ENCODE results near the gene CRELD1. TPM values are rescaled to one million over a fixed set of nuclear protein-coding genes. Genes with fewer than 3 reads are reported as not detected.

Gene CRELD1
- polyA plus RNA-seq, 4 donors: 16.2 to 53.7 (median 32.1) TPM

DNA sequence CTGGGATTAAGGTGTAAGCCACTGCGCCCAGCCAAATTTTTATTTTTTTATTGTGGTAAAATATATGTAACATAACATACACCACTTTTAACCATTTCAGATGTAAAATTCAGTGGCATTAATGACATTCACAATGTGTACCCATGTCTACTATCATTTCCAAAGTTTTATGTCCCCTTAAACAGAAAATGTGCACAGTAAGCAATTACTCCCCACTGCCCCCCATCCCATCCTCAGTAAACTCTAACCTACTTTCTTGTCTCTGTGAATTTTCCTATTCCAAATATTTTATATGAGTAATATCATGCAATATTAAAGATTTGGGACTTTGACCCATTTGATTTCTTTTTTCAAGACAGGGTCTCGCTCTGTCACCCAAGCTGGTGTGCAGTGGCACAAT, 33.2 kb downstream of the CRELD1 start:
- Histone ChIP-seq H3K4me3 (ENCODE audit: low read depth in 1 of 3, low read length in 3 of 3) (no peak overlapping the region), H3K9me3 (ENCODE audit: control insufficient read depth in 2 of 2, insufficient read depth in 1 of 2, low read depth in 1 of 2, low read length in 1 of 2) (no peaks in the 10 kb centered on the region), H3K36me3 (ENCODE audit: control insufficient read depth in 3 of 3, insufficient read depth in 2 of 3, low read depth in 1 of 3, low read length in 3 of 3) (peaks cover 10 to 33% (median 20%) of the 10 kb centered on the region in 3 donors), H3K27me3 (ENCODE audit: control insufficient read depth in 3 of 3, insufficient read depth in 3 of 3, low read length in 3 of 3) (no peaks in the 10 kb centered on the region), H3K4me1 (ENCODE audit: control insufficient read depth in 3 of 3, insufficient read depth in 2 of 3, low read depth in 1 of 3, low read length in 2 of 3) (no peaks in the 10 kb centered on the region), H3K27ac (ENCODE audit: low read depth in 1 of 3, low read length in 2 of 3) (no peak overlapping the region)
- FAIRE-seq: no peak
- 95 to 100% (median 97%) methylated on average over 2 of the region's 2 CpGs for WGBS, 3 donors
- no peak for DNase-seq

DNA sequence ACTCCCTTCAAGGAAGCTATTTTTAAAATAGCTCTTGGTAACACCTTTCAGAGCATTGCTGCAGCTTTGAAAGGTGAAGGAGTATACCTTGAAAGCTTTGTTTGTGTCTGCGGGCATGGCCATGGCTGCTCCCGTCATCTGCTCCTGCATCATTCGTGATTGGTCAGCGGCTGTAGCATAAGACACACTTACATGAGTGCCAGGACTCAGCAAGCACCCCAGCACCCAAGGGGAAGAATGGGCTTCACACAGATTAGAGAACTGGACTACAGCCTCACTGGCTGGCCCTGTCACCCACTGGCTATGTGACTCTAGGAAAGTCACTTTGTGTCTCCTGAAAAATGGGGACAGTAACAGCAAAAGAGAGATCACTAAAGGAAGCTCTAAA, 36.0 kb downstream of the CRELD1 start:
- Histone ChIP-seq H3K27me3 (ENCODE audit: control insufficient read depth in 3 of 3, insufficient read depth in 3 of 3, low read length in 3 of 3) (no peaks in the 10 kb centered on the region), H3K4me3 (ENCODE audit: low read depth in 1 of 3, low read length in 3 of 3) (no peak overlapping the region), H3K4me1 (ENCODE audit: control insufficient read depth in 3 of 3, insufficient read depth in 2 of 3, low read depth in 1 of 3, low read length in 2 of 3) (no peaks in the 10 kb centered on the region), H3K27ac (ENCODE audit: low read depth in 1 of 3, low read length in 2 of 3) (no peak overlapping the region), H3K36me3 (ENCODE audit: control insufficient read depth in 3 of 3, insufficient read depth in 2 of 3, low read depth in 1 of 3, low read length in 3 of 3) (peaks cover 14 to 38% (median 16%) of the 10 kb centered on the region in 3 donors), H3K9me3 (ENCODE audit: control insufficient read depth in 2 of 2, insufficient read depth in 1 of 2, low read depth in 1 of 2, low read length in 1 of 2) (no peaks in the 10 kb centered on the region)
- WGBS, 3 donors: 97 to 100% (median 99%) methylated on average over 4 of the region's 4 CpGs
- FAIRE-seq: no peak
- DNase-seq: no peak

DNA sequence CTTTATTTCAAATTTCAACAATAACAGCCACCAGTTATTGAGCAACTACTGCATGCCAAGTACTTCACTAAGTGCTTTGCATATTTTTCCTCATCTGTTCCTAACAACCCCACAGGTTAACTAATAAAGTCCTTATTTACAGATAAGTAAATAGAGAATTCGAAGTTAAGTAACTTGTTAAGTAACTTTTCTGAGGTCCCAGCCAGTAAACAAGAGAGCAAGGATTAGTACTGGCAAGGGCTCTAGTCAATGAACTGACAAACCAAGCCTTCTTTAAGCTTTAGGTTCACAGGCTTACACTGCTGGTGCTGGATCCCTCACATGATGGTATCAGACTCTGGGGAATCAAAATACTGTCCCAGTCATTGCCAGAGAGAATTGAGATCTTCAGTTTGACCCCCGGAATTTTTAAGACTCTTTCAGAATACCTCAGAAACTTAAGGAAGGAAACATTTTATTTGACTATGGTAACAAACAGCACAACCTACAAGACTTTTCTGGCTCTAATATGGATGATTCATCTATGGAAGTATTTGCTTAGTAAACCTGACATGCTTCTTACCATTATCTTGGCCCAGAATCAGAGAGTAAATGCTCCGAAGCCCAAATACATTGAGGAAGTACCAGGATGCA, 36.5 kb downstream of the CRELD1 start:
- DNase-seq (no peak), FAIRE-seq (no peak)
- no peak overlapping the region for H3K4me3 ChIP-seq (ENCODE audit: low read depth in 1 of 3, low read length in 3 of 3)
- H3K27ac ChIP-seq (ENCODE audit: low read depth in 1 of 3, low read length in 2 of 3): no peak overlapping the region
- H3K36me3 ChIP-seq (ENCODE audit: control insufficient read depth in 3 of 3, insufficient read depth in 2 of 3, low read depth in 1 of 3, low read length in 3 of 3): peaks cover 14 to 41% (median 16%) of the 10 kb centered on the region in 3 donors
- 71 to 94% (median 90%) methylated on average over 3 of the region's 3 CpGs for WGBS, 3 donors
- no peaks in the 10 kb centered on the region for H3K27me3 ChIP-seq (ENCODE audit: control insufficient read depth in 3 of 3, insufficient read depth in 3 of 3, low read length in 3 of 3)
- no peaks in the 10 kb centered on the region for H3K4me1 ChIP-seq (ENCODE audit: control insufficient read depth in 3 of 3, insufficient read depth in 2 of 3, low read depth in 1 of 3, low read length in 2 of 3)
- no peaks in the 10 kb centered on the region for H3K9me3 ChIP-seq (ENCODE audit: control insufficient read depth in 2 of 2, insufficient read depth in 1 of 2, low read depth in 1 of 2, low read length in 1 of 2)

GRCh38 chr3:9976721-9977709, 43.4 kb downstream of the CRELD1 start:
- FAIRE-seq (no peak), DNase-seq (peak; percentile 9 to 33)
- 57 to 67% (median 65%) methylated on average over 7 of the region's 7 CpGs for WGBS, 3 donors

GRCh38 chr3:9978710-9979305, 45.2 kb downstream of the CRELD1 start:
- Histone ChIP-seq H3K36me3 (ENCODE audit: control insufficient read depth in 3 of 3, insufficient read depth in 2 of 3, low read depth in 1 of 3, low read length in 3 of 3) (peaks cover 0 to 39% (median 8%) of the 10 kb centered on the region in 3 donors), H3K27me3 (ENCODE audit: control insufficient read depth in 3 of 3, insufficient read depth in 3 of 3, low read length in 3 of 3) (no peaks in the 10 kb centered on the region), H3K4me1 (ENCODE audit: control insufficient read depth in 3 of 3, insufficient read depth in 2 of 3, low read depth in 1 of 3, low read length in 2 of 3) (no peaks in the 10 kb centered on the region), H3K4me3 (ENCODE audit: low read depth in 1 of 3, low read length in 3 of 3) (no peak overlapping the region), H3K9me3 (ENCODE audit: control insufficient read depth in 2 of 2, insufficient read depth in 1 of 2, low read depth in 1 of 2, low read length in 1 of 2) (no peaks in the 10 kb centered on the region), H3K27ac (ENCODE audit: low read depth in 1 of 3, low read length in 2 of 3) (no peak overlapping the region)
- FAIRE-seq (no peak), DNase-seq (no peak)
- 84 to 88% (median 86%) methylated on average over 8 of the region's 8 CpGs for WGBS, 3 donors

More at GRCh38 chr3:9976721-9977709, 43.4 kb downstream of the CRELD1 start:
- H3K4me3 ChIP-seq (ENCODE audit: low read depth in 1 of 3, low read length in 3 of 3): no peak overlapping the region
- no peaks in the 10 kb centered on the region for H3K27me3 ChIP-seq (ENCODE audit: control insufficient read depth in 3 of 3, insufficient read depth in 3 of 3, low read length in 3 of 3)
- no peaks in the 10 kb centered on the region for H3K4me1 ChIP-seq (ENCODE audit: control insufficient read depth in 3 of 3, insufficient read depth in 2 of 3, low read depth in 1 of 3, low read length in 2 of 3)
- peaks cover 4 to 41% (median 13%) of the 10 kb centered on the region in 3 donors for H3K36me3 ChIP-seq (ENCODE audit: control insufficient read depth in 3 of 3, insufficient read depth in 2 of 3, low read depth in 1 of 3, low read length in 3 of 3)
- no peaks in the 10 kb centered on the region for H3K9me3 ChIP-seq (ENCODE audit: control insufficient read depth in 2 of 2, insufficient read depth in 1 of 2, low read depth in 1 of 2, low read length in 1 of 2)
- H3K27ac ChIP-seq (ENCODE audit: low read depth in 1 of 3, low read length in 2 of 3): no peak overlapping the region

GRCh38 chr3:9980251-9980650, 46.6 kb downstream of the CRELD1 start:
- DNase-seq: no peak

DNA sequence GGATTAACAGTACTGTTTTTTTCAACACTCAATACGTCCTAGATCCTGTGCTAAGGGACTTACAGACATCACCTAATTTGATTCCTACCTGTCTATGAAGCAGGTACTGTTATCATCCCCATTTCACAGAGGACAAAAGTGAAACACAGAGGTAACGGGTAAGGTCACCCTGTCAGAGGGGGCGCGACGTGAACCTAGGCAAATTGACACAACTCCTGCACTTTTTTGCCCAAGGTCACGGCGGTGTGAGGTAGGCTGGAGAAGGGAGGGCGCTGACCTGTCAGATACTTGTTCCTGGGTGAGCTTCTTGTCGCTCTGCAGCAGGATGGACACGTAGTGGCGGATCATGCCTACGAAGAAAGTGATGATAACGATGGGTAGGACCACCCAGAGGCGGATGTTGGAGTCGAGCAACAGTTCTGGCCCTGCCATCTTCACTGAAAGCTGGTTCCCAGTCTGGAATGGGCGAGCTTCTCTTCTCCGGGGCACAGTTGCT, 52.6 kb downstream of the CRELD1 start:
- Histone ChIP-seq H3K4me1 (ENCODE audit: control insufficient read depth in 3 of 3, insufficient read depth in 2 of 3, low read depth in 1 of 3, low read length in 2 of 3) (peaks cover 0 to 9% (median 3%) of the 10 kb centered on the region in 3 donors), H3K9me3 (ENCODE audit: control insufficient read depth in 2 of 2, insufficient read depth in 1 of 2, low read depth in 1 of 2, low read length in 1 of 2) (no peaks in the 10 kb centered on the region), H3K27me3 (ENCODE audit: control insufficient read depth in 3 of 3, insufficient read depth in 3 of 3, low read length in 3 of 3) (no peaks in the 10 kb centered on the region), H3K36me3 (ENCODE audit: control insufficient read depth in 3 of 3, insufficient read depth in 2 of 3, low read depth in 1 of 3, low read length in 3 of 3) (peaks cover 0 to 25% (median 0%) of the 10 kb centered on the region in 3 donors), H3K4me3 (ENCODE audit: low read depth in 1 of 3, low read length in 3 of 3) (peak overlapping the region; percentile 73 to 90 (median 88)), H3K27ac (ENCODE audit: low read depth in 1 of 3, low read length in 2 of 3) (peak overlapping the region in 2 of 3 donors; percentile 38 to 89)
- DNase-seq (no peak), FAIRE-seq (no peak)
- 0 to 1% (median 1%) methylated on average over 17 of the region's 17 CpGs for WGBS, 3 donors

More at GRCh38 chr3:9980251-9980650, 46.6 kb downstream of the CRELD1 start:
- Histone ChIP-seq H3K36me3 (ENCODE audit: control insufficient read depth in 3 of 3, insufficient read depth in 2 of 3, low read depth in 1 of 3, low read length in 3 of 3) (peaks cover 0 to 43% (median 8%) of the 10 kb centered on the region in 3 donors), H3K9me3 (ENCODE audit: control insufficient read depth in 2 of 2, insufficient read depth in 1 of 2, low read depth in 1 of 2, low read length in 1 of 2) (no peaks in the 10 kb centered on the region), H3K27ac (ENCODE audit: low read depth in 1 of 3, low read length in 2 of 3) (no peak overlapping the region), H3K4me1 (ENCODE audit: control insufficient read depth in 3 of 3, insufficient read depth in 2 of 3, low read depth in 1 of 3, low read length in 2 of 3) (peaks cover 0 to 1% (median 0%) of the 10 kb centered on the region in 3 donors), H3K27me3 (ENCODE audit: control insufficient read depth in 3 of 3, insufficient read depth in 3 of 3, low read length in 3 of 3) (no peaks in the 10 kb centered on the region), H3K4me3 (ENCODE audit: low read depth in 1 of 3, low read length in 3 of 3) (no peak overlapping the region)
- WGBS, 3 donors: 88 to 95% (median 95%) methylated on average over 2 of the region's 2 CpGs
- FAIRE-seq: no peak
